Lower lobe of right lung (tissue), 2 donors: Measurements from ENCODE around the gene WDFY2. TPM values are rescaled to one million over a fixed set of nuclear protein-coding genes. Genes with fewer than 3 reads are reported as not detected.

Experiments used
- ATAC-seq, 2 donors: fragments of 200-7000 bp; cut with Tn5 transposase; one replicate each; pipeline ENCODE4 v1.9.1; 2020 to 2022; ENCODE audit warnings: mild to moderate bottlenecking in 2 of 2, moderate library complexity in 2 of 2
- DNase-seq: peaks from one replicate; pipeline ENCODE4 v3.0.0-alpha.2; 2020
- H3K27ac ChIP-seq: fragments of 200-600 bp; one replicate; pipeline ENCODE4 v1.8.0; 2022
- H3K27me3 ChIP-seq: fragments of 200-600 bp; one replicate; pipeline ENCODE4 v1.8.0; 2022; ENCODE audit warnings: low read depth
- H3K36me3 ChIP-seq: fragments of 200-600 bp; one replicate; pipeline ENCODE4 v1.8.0; 2022; ENCODE audit warnings: mild to moderate bottlenecking
- H3K4me1 ChIP-seq: fragments of 200-600 bp; one replicate; pipeline ENCODE4 v1.8.0; 2022
- H3K4me3 ChIP-seq: fragments of 200-600 bp; one replicate; pipeline ENCODE4 v1.8.0; 2022; ENCODE audit warnings: mild to moderate bottlenecking
- H3K9me3 ChIP-seq: fragments of 200-600 bp; one replicate; pipeline ENCODE4 v1.8.0; 2022
- intact Hi-C: fragments of 100-400 bp; cut with DNase I; formaldehyde crosslinking; loops from one replicate; pipeline ENCODE4 v1.11.0; 2022
- total RNA-seq: library from RNA; stranded (reverse); fragmentation: NEBNext Ultra II Directional; extraction: Animal tissue kit (Norgen Biotek cat#: 25700); gene quantifications from one replicate; pipeline ENCODE4 v1.2.1, GENCODE V29; 2021
- TF ChIP-seq, protein P1 (sequence below): fragments of 200-600 bp; IDR thresholded peaks from one replicate; pipeline ENCODE4 v1.8.0; 2022; ENCODE audit warnings: antibody characterized with exemption, mild to moderate bottlenecking
- donor health status: DM: no; HTN: yes; CAD: no; lungs with severe emphysema.

The WDFY2 gene
- total RNA-seq, 1 donor from 2014 or later = 16.6 TPM

DNA sequence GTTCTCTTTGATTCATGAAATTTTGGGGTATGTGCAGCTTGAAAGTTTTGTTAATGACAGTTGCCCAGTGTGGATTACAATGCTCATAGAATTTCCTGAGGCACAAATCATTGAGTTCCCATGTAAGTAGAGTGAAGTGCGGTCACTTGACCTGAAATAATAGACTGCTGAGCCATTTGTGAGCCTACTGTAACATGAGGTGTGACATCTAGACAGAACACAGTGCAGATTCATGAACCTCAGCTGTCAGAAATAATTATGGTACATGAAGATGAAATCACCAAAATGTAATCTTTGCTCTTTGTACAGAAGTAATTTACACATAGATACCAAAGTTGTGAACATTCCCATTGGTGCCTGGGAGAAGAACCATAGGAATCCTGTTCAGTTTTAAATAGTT, 135.1 kb downstream of the WDFY2 start:
- H3K4me3 ChIP-seq = no peak overlapping the region
- ATAC-seq (no peak), DNase-seq (no peak)
- no peaks in the 10 kb centered on the region for H3K27me3 ChIP-seq
- TF ChIP-seq, protein P1, sequence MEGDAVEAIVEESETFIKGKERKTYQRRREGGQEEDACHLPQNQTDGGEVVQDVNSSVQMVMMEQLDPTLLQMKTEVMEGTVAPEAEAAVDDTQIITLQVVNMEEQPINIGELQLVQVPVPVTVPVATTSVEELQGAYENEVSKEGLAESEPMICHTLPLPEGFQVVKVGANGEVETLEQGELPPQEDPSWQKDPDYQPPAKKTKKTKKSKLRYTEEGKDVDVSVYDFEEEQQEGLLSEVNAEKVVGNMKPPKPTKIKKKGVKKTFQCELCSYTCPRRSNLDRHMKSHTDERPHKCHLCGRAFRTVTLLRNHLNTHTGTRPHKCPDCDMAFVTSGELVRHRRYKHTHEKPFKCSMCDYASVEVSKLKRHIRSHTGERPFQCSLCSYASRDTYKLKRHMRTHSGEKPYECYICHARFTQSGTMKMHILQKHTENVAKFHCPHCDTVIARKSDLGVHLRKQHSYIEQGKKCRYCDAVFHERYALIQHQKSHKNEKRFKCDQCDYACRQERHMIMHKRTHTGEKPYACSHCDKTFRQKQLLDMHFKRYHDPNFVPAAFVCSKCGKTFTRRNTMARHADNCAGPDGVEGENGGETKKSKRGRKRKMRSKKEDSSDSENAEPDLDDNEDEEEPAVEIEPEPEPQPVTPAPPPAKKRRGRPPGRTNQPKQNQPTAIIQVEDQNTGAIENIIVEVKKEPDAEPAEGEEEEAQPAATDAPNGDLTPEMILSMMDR = no peak
- no peaks in the 10 kb centered on the region for H3K36me3 ChIP-seq
- H3K4me1 ChIP-seq = no peaks in the 10 kb centered on the region
- intact Hi-C loops = no loop called here
- no peak overlapping the region for H3K27ac ChIP-seq
- no peaks in the 10 kb centered on the region for H3K9me3 ChIP-seq

DNA sequence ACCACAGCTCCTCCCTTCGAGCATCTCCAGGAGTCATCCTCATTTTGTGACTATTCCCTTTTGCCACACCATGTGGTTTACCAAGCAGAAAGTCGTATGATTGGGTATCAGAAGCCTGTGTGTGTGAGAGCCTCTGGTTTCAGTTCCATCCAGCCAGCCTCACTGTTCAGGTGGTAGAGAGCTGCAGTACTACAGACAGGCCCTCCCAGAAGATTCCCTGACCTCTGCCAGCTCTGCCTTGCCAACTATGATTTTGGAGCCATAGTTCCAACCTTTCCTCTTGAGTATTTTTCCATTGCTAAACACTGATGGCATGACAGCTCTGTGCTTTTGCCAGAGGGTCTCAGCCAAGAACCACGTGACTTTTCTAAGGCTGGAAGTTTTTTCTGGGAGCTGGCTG, 137.2 kb downstream of the WDFY2 start:
- intact Hi-C loops = no loop called here
- H3K27ac ChIP-seq = no peak overlapping the region
- ATAC-seq = peak in 1 of 2 donors; percentile 19

DNA sequence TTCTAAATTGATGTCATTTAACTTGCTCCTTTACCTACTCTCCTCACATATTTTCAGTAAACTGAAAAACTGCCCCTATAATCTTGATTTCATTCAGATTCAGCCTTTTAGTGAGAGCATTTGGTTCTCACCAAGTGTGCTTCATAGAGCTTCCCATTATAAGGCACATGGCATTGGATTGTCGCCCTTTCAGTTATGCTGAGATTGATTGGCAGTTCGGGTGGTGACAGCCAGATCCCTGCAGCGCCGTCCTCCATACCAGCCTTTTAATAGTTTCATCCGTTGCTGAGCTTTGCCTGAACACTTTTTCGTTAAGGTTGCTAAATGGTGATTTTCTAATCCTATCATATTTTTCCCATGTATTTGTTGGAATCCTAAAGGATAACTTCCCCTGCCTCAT, 139.3 kb downstream of the WDFY2 start:
- Histone ChIP-seq H3K4me3 (no peak overlapping the region), H3K36me3 (peaks cover 8% of the 10 kb centered on the region), H3K9me3 (no peaks in the 10 kb centered on the region), H3K27ac (no peak overlapping the region), H3K4me1 (no peaks in the 10 kb centered on the region), H3K27me3 (no peaks in the 10 kb centered on the region)
- ATAC-seq = no peak
- intact Hi-C loops = no loop called here
- no peak for DNase-seq
- TF ChIP-seq, protein P1 = no peak

More for the DNA sequence above, 137.2 kb downstream of the WDFY2 start:
- no peaks in the 10 kb centered on the region for H3K4me1 ChIP-seq
- H3K9me3 ChIP-seq = no peaks in the 10 kb centered on the region
- TF ChIP-seq, protein P1 = no peak
- H3K4me3 ChIP-seq = no peak overlapping the region
- H3K27me3 ChIP-seq = no peaks in the 10 kb centered on the region
- no peak for DNase-seq
- no peaks in the 10 kb centered on the region for H3K36me3 ChIP-seq

DNA sequence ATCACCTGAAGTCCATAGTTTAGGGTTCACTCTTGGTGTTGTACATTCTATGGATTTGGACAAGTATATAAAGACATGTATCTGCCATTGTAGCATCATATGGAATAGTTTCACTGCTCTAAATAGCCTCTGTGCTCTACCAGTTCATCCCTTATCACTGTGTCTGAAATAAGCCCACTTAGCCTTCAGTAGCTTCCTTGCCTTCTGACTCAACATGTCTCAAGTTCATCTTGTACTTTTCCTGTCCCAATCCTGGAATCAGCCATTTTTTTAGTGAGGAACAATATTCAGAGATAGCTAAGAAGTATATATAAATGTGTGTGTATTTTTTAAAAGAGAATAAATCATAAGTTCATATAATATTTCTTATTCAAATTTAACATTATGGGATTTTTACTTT, 140.5 kb downstream of the WDFY2 start:
- Histone ChIP-seq H3K4me3 (no peak overlapping the region), H3K4me1 (no peaks in the 10 kb centered on the region), H3K27ac (no peak overlapping the region), H3K36me3 (peaks cover 8% of the 10 kb centered on the region), H3K9me3 (no peaks in the 10 kb centered on the region), H3K27me3 (no peaks in the 10 kb centered on the region)
- TF ChIP-seq, protein P1 = no peak
- DNase-seq (no peak), ATAC-seq (no peak)
- intact Hi-C loops = no loop called here

DNA sequence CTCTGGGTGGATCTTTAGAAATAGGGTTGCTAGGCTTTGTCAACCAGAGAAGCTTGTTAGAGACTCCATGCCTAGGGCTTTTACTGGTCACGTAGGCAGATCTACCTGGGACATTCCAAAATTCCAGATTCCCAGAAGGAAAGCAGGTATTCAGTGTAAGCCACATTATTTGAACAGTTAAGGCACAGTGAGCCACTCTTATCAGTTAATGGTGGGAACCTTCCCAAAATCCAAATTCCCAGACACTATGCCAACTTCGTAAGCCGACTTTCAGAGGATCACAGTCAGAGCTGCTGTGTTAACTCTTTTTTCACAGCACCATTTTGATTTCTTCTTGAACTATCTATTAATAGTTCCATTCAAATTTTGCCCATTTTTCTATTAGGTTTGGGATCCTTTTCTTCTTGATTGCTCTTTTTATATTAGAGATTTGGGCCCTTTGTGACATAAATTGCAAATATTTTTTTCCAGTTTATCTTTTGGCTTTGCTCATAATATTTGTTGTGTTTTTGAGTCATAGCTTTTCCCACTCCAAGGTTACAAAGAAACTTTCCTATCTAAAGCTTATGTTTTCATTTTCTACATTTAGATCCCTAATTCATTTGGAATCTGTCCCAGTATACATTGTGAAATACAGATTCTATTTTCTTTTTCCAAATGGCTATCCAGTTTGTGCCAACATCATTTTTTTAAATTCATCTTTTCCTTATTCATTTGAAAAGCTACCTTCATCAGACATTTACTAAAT, 142.4 kb downstream of the WDFY2 start:
- DNase-seq = no peak
- Histone ChIP-seq H3K4me3 (no peak overlapping the region), H3K9me3 (no peaks in the 10 kb centered on the region), H3K27ac (no peak overlapping the region), H3K36me3 (peaks cover 12% of the 10 kb centered on the region), H3K27me3 (no peaks in the 10 kb centered on the region), H3K4me1 (peaks cover 8% of the 10 kb centered on the region)
- TF ChIP-seq, protein P1 = no peak
- no peak for ATAC-seq
- intact Hi-C loops = no loop called here
